Renal pelvis (tissue), 4 donors: ENCODE results near the gene PHF1. TPM values are rescaled to one million over a fixed set of nuclear protein-coding genes. Genes with fewer than 3 reads are reported as not detected.
A peak's percentile ranks its signal among the peaks of the same experiment; 100 is the strongest.
"Not testable (repeated sequence)": the region's sequence is repeated elsewhere in the genome, so short reads cannot be mapped to it uniquely, and the experiment has no call there.

Experiments used
- DNase-seq: peaks from one replicate; pipeline ENCODE4 v3.0.0-alpha.2; 2013
- polyA plus RNA-seq, 3 donors: library from polyadenylated mRNA; unstranded; fragments of 120-200 nt; gene quantifications; one replicate each; pipeline ENCODE4 v1.2.1, GENCODE V29; 2013; ENCODE audit not compliant: insufficient read length in 3 of 3

The PHF1 gene
- polyA plus RNA-seq, 3 donors = 68.7 to 82.5 (median 74.8) TPM

DNA sequence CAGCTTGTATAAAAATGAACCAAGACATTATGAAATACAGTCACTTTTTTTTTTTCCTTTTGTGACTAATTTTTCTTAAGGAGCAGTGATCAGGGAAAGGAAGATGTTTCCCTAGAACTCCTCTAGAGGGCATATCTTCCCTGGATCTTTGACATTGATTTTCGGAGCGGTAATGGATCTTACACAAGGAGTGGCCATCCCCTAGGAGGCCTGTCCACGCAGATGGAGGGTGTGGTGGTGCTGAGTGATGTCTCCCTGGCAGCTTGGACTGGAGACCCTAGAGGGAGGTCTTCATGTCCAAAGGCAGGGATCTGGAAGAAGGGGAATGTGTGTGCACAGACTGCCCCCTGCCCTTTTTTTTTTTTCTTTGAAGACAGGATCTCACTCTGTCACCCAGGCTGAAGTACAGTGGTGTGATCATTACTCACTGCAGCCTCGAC is 26.2 kb upstream of the PHF1 start:
- DNase-seq = no peak

DNA sequence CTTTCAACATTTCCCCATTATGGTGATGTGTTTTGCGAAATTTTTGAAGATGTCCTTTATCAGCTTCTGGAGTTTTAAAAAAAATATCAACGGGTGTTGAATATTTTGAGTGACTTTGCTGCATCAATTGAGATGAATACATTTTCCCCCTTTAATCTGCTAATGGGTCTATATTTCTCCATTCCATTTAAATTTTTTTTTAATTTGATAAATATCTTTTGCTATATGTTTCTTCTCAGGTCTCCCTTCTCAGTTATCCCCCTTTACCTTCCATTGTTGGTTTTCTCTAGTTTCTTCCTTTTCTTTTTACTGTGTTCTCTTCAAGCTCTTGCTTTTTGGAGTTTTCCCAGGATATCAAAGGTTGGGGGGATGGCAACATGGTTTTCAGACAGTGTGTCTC is 20.6 kb upstream of the PHF1 start:
- no peak for DNase-seq

DNA sequence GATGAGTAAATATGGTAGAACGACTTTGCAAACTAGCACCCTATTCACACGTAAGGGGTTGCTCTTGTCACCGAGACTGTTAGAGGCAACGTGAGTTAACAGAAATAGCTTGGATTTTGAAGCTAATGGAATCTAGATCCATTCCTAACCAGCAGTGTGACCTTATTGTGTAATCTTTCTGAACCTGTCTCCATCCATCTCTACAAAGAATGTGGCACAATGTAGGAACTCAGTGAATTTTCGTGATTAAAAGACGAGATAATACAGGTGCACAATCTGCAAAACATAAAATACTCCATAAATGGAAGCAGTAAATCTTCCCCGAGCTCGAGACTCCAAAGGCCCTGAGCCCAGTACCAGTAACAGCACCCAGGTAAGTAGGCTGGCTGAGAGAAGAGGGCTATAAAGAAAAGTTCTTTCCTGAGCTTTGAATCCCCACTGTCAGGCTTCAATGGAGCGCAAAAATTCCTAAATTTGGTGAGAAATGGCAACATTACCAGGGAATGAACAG is 20.0 kb upstream of the PHF1 start:
- no peak for DNase-seq

DNA sequence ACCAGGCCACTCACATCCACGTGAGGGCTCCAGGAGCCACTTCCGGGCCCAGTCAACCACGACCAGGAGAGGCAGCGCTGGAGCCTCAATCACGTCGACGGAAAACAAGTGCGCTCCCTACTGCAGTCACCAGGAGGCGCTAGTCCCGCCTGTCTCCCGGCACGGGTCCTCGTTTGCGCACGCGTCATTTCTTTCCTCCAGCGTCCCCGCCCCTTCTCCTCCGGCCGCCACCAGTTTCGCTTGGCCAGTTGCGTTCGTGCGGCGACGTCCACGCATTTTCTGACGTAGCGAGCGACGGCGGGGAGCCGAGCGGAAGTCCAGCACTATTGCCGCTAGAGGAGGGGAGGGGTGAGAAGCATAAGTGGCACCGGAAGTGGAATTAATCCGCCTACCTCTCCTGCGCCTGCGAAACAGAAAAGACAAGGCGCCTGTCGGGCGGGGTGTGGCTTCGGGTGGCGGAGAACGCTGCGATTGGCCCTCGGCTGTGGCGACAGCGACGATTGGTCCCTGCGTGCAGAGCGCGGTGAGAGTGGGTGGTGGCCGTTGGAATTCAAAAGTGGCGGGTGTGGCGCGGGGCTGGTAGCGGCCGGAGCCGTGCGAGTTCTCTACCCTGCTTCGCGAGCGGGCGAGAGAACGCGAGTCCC is 19.4 kb upstream of the PHF1 start, which contains the start of gene KIFC1:
Gene KIFC1 (plus strand): TSS at position 546 of the 644 bp plus-strand sequence. CDS start 163 bp downstream, outside the sequence.
- peak; percentile 99 for DNase-seq

DNA sequence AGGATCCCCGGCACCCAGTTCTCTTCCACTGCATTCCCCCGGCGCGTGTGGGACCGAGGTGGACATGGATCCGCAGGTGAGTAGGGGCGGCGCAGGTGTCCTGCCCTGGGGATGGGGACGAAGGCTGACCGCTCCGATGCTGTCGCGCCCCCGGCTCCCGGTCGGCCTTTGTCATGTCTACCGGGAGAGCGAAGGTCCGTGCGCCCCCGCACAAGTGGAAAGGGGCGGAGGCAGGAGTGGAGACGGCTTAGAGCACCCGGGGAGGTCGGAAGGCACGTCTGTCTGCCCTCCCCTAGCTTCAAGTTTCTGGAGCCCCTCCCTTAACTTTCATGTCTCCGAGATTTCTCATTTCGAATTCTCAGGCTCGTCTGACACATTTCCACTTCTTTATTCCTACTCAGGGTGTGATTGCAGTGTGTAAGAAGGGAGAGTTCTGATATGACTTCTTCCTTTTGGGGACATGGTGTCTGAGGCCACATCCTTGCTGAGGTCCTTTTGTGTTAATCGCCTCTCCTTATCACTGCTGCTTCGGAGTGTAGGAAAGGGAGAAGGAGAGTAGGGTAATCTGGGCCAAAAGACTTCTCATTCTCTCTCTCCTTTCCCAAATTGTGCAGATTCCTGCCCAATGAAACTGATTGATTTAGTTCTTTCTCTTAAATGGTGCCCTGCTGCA is 18.8 kb upstream of the PHF1 start:
- no peak for DNase-seq

DNA sequence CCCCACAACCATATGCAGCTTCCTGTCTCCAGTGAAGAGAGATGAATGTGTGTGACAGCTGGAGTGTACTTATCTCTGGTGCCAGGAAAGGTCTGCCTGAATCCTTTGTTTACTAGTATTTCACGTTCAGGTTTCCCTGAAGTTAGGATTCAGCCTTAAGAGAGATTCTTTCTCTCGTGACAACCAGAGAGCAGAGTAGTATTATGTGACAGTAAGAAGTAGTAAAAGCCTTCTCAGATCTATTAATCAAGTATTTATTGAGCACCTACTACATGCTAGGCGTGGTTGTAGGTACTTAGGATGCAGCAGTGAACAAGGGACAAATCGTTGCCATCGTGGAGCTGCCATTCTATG is 18.2 kb upstream of the PHF1 start:
- no peak for DNase-seq

DNA sequence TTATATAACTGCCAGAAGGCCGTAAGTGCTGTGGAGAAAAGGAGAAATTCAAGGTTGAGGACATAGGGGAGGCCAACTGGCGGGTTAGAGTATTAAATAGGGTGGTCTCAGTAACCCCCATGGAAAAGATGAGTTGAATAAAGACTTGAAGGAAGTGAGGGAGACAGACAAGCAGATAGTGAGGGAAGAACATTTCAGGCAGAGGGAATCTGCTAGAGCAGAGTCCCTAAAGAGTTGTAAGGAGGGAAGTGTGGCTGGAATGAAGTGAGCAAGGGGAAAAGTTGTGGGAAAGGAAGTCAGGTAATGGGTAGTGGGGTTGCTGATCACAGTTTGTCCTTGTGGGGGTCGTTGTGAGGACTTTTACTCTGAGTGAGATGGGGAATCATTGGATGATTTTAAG is 17.8 kb upstream of the PHF1 start:
- no peak for DNase-seq

DNA sequence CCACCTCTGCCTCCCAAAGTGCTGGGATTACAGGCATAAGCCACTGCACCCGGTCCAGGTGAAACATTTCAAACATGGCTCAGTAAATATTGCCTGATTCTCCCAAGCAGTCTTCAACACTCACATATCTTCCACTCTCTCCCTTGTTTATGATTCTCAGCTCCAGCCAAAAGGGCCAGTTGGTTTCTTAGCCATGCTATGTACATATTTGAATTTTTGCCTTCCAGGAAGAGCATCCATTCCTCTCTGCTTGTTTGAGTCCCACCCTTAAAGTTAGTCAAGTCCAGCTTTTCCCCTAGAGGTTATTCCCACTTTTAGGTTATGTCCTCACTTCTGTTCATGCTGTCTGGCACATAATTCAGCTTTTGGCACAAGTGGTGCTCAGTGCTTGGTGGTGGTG is 13.3 kb upstream of the PHF1 start:
- DNase-seq = no peak

DNA sequence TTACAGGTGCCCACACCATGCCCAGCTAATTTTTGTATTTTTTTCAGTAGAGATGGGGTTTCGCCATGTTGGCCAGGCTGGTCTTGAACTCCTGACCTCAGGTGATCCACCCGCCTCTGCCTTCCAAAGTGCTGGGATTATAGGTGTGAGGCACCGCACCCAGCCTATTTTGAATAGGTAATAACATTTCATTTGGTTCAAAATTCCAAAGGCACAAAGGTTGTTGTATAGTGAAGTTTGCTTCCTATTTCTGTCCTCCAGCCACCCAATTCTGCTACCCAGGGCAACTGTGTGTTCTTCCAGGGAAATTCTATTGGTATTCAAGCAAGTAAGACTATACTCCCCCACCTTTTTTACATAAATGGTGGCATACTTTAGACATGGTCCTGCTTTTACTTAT is 12.2 kb upstream of the PHF1 start:
- not testable (repeated sequence) for DNase-seq

DNA sequence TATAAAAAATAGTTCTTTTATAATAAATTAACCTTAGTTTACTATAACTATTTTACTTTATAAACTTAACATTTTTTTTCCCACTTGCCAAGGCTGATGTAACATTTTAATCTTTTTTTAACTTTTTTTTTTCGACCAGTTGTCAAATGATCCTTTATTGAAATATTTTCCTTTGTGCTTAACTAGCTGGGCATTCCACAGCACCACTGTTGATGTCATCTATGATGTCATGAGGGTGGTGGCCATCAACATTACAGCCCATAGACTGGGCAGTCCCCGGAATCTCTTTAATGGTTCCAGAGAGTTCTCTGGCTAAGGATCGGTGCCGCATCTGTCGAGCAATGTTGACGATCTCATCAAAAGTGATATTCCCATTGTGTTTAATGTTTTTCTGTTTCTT is 10.9 kb upstream of the PHF1 start:
- not testable (repeated sequence) for DNase-seq

DNA sequence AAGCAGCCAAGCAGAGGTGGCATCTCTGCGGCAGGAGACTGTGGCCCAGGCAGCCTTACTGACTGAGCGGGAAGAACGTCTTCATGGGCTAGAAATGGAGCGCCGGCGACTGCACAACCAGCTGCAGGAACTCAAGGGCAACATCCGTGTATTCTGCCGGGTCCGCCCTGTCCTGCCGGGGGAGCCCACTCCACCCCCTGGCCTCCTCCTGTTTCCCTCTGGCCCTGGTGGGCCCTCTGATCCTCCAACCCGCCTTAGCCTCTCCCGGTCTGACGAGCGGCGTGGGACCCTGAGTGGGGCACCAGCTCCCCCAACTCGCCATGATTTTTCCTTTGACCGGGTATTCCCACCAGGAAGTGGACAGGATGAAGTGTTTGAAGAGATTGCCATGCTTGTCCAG is 5.9 kb upstream of the PHF1 start:
- no peak for DNase-seq

DNA sequence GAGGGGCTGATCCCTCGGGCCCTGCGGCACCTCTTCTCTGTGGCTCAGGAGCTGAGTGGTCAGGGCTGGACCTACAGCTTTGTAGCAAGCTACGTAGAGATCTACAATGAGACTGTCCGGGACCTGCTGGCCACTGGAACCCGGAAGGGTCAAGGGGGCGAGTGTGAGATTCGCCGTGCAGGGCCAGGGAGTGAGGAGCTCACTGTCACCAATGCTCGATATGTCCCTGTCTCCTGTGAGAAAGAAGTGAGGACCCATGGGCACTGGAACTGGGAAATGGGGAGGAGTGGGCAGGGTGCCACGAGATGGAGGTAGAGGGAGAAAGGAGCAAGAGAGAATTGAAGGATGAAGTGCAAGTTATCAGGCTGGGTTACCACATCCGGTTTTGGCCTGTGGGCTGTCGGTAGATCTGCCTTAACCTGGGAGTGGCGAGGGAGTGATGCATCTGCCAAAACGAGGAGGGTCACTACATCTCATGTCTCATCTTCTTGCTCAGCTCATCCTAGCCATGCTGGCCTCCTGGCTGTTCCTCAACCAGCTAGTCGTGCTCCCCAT is 5.4 kb upstream of the PHF1 start:
- no peak for DNase-seq

DNA sequence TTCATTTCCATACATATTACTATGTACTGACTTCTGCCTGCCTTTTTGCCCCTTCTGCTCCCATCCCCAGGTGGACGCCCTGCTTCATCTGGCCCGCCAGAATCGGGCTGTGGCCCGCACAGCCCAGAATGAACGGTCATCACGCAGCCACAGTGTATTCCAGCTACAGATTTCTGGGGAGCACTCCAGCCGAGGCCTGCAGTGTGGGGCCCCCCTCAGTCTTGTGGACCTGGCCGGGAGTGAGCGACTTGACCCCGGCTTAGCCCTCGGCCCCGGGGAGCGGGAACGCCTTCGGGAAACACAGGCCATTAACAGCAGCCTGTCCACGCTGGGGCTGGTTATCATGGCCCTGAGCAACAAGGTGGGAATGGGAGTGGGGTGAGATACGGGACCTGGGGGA is 4.7 kb upstream of the PHF1 start:
- no peak for DNase-seq

DNA sequence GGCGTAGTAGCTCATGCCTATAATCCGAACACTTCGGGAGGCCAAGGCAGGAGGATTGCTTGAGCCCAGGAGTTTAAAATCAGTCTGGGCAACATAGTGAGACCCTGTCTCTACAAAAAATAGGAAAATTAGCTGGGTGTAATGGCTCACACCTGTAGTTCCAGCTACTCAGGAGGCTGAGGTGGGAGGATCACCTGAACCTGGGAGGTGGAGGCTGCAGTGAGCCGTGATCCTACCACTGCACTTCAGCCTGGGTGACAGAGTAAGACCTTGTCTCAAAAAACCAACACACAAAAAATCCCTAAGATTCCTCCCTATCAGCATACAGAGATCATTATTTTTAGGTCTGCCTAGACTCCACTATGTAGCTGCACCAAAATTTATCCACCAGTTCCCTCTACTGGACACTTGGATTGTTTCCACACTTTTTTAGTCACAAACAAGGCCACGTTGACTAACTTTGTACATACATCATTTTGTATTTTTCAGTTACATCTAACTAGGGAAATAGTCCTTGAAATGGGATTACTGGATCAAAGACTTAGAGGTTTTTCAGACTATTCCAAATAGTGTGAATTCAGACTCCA is 3.6 kb upstream of the PHF1 start:
- DNase-seq = no peak

DNA sequence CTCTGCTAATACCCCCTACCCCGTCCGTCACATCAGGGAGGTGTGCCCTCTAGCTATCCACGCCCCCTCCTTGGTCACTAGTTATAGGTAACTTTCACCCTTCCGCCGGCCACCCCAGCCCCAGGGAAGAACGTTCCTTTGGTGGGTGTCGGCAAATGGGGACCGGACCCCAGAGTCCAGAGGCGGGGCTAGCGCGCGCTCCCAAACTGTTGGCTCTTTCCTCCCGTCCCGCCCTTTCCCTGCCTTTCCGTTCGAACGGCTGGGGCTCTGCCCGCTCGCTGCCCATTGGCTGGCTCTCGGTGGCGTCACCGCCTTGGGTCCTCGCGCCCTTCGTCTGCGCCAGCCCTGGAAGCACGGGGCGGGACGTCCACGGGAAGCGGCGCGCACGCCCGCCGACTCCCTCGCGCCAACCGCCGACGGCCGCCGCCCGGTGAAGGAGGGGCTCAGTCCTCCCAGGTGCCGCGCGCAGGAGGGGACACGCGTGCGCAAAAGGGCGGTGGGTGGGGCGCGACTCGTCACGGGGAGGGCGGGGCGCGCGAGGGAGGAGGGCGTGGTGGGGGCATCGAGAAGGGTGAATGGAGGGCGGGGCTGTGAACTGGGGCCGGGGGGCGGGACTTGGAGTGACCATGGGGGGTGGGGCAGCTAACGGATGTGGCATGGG is 634 bp upstream of the PHF1 start:
- DNase-seq = peak; percentile 97

DNA sequence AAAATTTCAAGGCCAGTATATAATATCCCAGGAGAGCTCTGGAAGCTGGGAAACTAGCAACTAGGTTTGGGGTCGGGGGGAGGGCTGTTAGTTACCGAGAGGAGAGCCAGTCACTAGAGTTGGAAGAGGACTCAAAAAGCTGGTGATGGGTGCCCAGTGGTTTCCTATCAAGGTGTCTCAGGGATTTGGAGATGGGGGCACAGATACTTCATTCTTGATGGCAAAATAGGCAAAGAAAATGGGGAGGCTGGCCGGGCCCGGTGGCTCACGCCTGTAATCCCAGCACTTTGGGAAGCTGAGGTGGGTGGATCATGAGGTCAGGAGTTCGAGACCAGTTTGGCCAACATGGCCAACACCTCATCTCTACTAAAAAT is 805 bp downstream of the PHF1 start:
- no peak for DNase-seq

DNA sequence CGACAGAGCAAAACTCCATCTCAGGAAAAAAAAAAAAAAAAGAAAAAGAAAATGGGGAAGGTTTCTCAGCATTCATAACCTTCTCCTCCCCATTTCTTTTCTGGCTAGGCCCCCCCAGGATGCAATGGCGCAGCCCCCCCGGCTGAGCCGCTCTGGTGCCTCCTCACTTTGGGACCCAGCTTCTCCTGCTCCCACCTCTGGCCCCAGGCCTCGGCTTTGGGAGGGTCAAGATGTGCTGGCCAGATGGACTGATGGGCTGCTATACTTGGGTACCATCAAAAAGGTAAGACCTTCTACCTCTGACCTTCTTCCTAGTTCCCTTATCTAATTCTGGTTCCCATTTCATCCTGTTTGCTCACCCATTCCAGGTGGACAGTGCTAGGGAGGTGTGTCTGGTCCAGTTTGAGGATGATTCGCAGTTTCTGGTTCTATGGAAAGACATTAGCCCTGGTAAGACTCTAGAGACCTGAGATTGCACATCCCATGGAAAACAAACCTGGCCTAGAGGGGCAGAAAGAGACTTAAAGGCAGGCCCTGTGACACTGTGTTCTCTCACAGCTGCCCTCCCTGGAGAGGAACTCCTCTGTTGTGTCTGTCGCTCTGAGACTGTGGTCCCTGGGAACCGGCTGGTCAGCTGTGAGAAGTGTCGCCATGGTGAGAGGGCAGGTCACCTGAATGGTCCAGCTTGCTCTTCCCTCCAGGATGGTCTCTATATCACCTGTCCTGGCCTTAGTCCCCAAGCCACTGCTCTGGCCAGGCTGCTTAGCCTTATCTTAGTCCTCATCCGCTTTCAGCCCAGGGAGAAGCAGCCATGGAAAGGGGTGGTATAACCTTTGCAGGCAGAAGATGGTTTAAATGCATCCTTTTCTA is 1.6 kb downstream of the PHF1 start:
- no peak for DNase-seq

DNA sequence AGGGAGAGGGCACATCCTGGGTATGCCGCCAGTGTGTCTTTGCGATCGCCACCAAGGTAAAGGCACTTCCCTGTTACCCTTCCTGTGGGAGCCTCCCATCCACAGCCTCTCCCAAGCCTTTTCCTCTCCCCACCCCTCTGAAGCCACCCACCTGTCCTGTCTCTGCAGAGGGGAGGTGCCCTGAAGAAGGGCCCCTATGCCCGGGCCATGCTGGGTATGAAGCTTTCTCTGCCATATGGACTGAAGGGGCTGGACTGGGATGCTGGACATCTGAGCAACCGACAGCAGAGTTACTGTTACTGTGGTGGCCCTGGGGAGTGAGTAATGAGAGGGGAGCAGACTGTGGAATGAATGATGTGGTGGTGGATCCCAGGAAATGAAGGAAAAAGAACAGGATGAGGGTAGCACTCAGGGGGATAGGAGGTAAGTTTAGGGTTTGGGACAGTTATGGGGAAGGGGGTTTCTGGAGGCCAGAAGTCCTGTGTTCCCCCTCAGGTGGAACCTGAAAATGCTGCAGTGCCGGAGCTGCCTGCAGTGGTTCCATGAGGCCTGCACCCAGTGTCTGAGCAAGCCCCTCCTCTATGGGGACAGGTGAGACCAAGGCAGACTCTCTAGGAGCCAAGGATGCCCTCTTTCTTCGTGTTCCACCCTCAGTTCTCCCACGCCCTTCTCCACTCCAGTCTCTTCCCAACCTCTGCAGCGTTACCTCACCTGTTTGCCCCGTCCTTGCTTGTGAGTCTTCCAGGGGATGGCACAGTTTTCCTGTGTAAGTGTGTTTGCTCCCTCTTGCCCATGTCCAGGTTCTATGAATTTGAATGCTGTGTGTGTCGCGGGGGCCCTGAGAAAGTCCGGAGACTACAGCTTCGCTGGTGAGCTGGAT is 2.7 kb downstream of the PHF1 start:
- DNase-seq = no peak

DNA sequence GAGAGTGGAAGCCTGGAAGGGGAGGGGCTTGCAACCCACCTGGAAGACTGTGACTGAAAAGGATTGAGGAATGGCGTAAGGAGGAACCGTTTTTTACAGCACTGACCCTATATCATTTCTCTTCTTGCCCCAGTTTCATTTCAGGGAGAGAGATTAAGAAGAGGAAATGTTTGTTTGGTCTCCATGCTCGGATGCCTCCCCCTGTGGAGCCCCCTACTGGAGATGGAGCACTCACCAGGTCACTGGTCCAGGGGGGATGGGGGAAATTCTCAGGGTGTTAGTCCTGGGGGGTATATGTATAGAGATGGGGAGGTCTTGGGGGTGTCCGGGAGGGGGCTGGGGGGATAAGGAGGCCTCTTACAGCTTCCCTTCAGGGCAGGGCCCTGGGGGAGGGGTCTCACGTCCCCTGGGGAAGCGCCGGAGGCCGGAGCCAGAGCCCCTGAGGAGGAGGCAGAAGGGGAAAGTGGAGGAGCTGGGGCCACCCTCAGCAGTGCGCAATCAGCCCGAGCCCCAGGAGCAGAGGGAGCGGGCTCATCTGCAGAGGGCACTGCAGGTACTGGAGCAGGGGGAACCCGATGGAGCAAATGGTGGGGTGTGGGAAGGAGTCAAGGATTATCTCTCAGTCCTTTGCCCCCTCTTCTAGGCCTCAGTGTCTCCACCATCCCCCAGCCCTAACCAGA is 3.9 kb downstream of the PHF1 start:
- no peak for DNase-seq

DNA sequence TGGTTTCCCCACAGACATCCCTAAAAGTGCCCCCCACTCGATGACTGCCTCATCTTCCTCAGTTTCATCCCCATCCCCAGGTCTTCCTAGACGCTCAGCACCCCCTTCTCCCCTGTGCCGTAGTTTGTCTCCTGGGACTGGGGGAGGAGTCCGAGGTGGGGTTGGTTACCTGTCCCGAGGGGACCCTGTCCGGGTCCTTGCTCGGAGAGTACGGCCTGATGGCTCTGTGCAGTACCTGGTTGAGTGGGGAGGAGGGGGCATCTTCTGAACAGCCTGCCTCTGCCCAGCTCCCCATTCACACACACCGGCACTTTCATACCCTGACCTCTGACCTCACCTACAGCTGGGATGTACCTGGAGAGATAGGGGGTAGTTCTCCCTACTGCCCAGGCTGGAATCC is 5.0 kb downstream of the PHF1 start:
- DNase-seq = no peak
